ENCODE data around the gene ATM. TPM values are rescaled to one million over a fixed set of nuclear protein-coding genes. Genes with fewer than 3 reads are reported as not detected.

Gene ATM
- total RNA-seq, 1 donor from 2014 or later, result 51.2 TPM

GRCh38 chr11:108242422-108242821 is 19.6 kb downstream of the ATM start:
- H3K9ac ChIP-seq (ENCODE audit: low read length), result no peak overlapping the region
- no peak overlapping the region for H3K4me2 ChIP-seq (ENCODE audit: low read length)
- H3K27me3 ChIP-seq (ENCODE audit: insufficient read depth, low read length), result no peaks in the 10 kb centered on the region
- peaks cover 2% of the 10 kb centered on the region for H3K4me1 Mint-ChIP-seq (ENCODE audit: low read depth, unreplicated experiment)
- H3K4me3 ChIP-seq (ENCODE audit: insufficient read depth, low read depth, low read length), result no peak overlapping the region
- no peaks in the 10 kb centered on the region for H3K79me2 ChIP-seq (ENCODE audit: insufficient read depth, low read length)
- no peaks in the 10 kb centered on the region for H3K9me3 Mint-ChIP-seq (ENCODE audit: unreplicated experiment)
- H3K9me3 ChIP-seq (ENCODE audit: insufficient read depth, low read depth, low read length), result no peaks in the 10 kb centered on the region
- H3K27ac Mint-ChIP-seq (ENCODE audit: unreplicated experiment), result no peak overlapping the region
- no peak overlapping the region for H2AFZ ChIP-seq (ENCODE audit: low read depth, low read length)
- no peak for DNase-seq (ENCODE audit: low read depth)
- H3K27ac ChIP-seq (ENCODE audit: low read depth, low read length), result no peak overlapping the region
- H3K4me3 Mint-ChIP-seq (ENCODE audit: unreplicated experiment), result no peak overlapping the region
- H3K27me3 Mint-ChIP-seq (ENCODE audit: low read depth, unreplicated experiment), result no peaks in the 10 kb centered on the region
- no peak for FAIRE-seq
- H3K36me3 ChIP-seq (ENCODE audit: insufficient read depth, low read length), result peaks cover 9% of the 10 kb centered on the region
- no peaks in the 10 kb centered on the region for H3K4me1 ChIP-seq (ENCODE audit: insufficient read depth, low read length)
- no peak for TF ChIP-seq EZH2 (IDR thresholded peaks at IDR 0.05; ENCODE audit: insufficient read depth, low read length)
- no peak for TF ChIP-seq CTCF (IDR thresholded peaks at IDR 0.05; ENCODE audit: insufficient read depth, low read depth, low read length)
- H3K36me3 Mint-ChIP-seq (ENCODE audit: low read depth, unreplicated experiment), result peaks cover 3% of the 10 kb centered on the region
- no peaks in the 10 kb centered on the region for H4K20me1 ChIP-seq (ENCODE audit: insufficient read depth, low read length)

GRCh38 chr11:108246308-108246707 is 23.4 kb downstream of the ATM start:
- no peaks in the 10 kb centered on the region for H3K27me3 Mint-ChIP-seq (ENCODE audit: low read depth, unreplicated experiment)
- H3K4me1 Mint-ChIP-seq (ENCODE audit: low read depth, unreplicated experiment), result no peaks in the 10 kb centered on the region
- H3K36me3 Mint-ChIP-seq (ENCODE audit: low read depth, unreplicated experiment), result peaks cover 9% of the 10 kb centered on the region
- Histone ChIP-seq H3K79me2 (ENCODE audit: insufficient read depth, low read length) (no peaks in the 10 kb centered on the region), H2AFZ (ENCODE audit: low read depth, low read length) (no peak overlapping the region), H3K27me3 (ENCODE audit: insufficient read depth, low read length) (no peaks in the 10 kb centered on the region), H3K9me3 (ENCODE audit: insufficient read depth, low read depth, low read length) (no peaks in the 10 kb centered on the region), H3K4me3 (ENCODE audit: insufficient read depth, low read depth, low read length) (no peak overlapping the region), H3K4me2 (ENCODE audit: low read length) (no peak overlapping the region), H3K27ac (ENCODE audit: low read depth, low read length) (no peak overlapping the region), H3K4me1 (ENCODE audit: insufficient read depth, low read length) (no peaks in the 10 kb centered on the region), H3K9ac (ENCODE audit: low read length) (no peak overlapping the region), H3K36me3 (ENCODE audit: insufficient read depth, low read length) (peaks cover 18% of the 10 kb centered on the region), H4K20me1 (ENCODE audit: insufficient read depth, low read length) (no peaks in the 10 kb centered on the region)
- H3K9me3 Mint-ChIP-seq (ENCODE audit: unreplicated experiment), result no peaks in the 10 kb centered on the region
- FAIRE-seq (no peak), DNase-seq (ENCODE audit: low read depth) (no peak)
- TF ChIP-seq CTCF (IDR thresholded peaks at IDR 0.05; ENCODE audit: insufficient read depth, low read depth, low read length), result no peak
- TF ChIP-seq EZH2 (IDR thresholded peaks at IDR 0.05; ENCODE audit: insufficient read depth, low read length), result no peak
- H3K4me3 Mint-ChIP-seq (ENCODE audit: unreplicated experiment), result no peak overlapping the region
- H3K27ac Mint-ChIP-seq (ENCODE audit: unreplicated experiment), result no peak overlapping the region

GRCh38 chr11:108246885-108247284 is 24.0 kb downstream of the ATM start:
- no peak for FAIRE-seq
- H3K4me1 ChIP-seq (ENCODE audit: insufficient read depth, low read length), result no peaks in the 10 kb centered on the region
- Mint-ChIP-seq H3K4me1 (ENCODE audit: low read depth, unreplicated experiment) (no peaks in the 10 kb centered on the region), H3K36me3 (ENCODE audit: low read depth, unreplicated experiment) (peaks cover 9% of the 10 kb centered on the region), H3K9me3 (ENCODE audit: unreplicated experiment) (no peaks in the 10 kb centered on the region), H3K27ac (ENCODE audit: unreplicated experiment) (no peak overlapping the region), H3K27me3 (ENCODE audit: low read depth, unreplicated experiment) (no peaks in the 10 kb centered on the region), H3K4me3 (ENCODE audit: unreplicated experiment) (no peak overlapping the region)
- no peaks in the 10 kb centered on the region for H3K9me3 ChIP-seq (ENCODE audit: insufficient read depth, low read depth, low read length)
- H3K9ac ChIP-seq (ENCODE audit: low read length), result no peak overlapping the region
- TF ChIP-seq EZH2 (IDR thresholded peaks at IDR 0.05; ENCODE audit: insufficient read depth, low read length) (no peak), CTCF (IDR thresholded peaks at IDR 0.05; ENCODE audit: insufficient read depth, low read depth, low read length) (no peak)
- H3K27ac ChIP-seq (ENCODE audit: low read depth, low read length), result no peak overlapping the region
- H3K36me3 ChIP-seq (ENCODE audit: insufficient read depth, low read length), result peaks cover 18% of the 10 kb centered on the region
- no peak overlapping the region for H3K4me2 ChIP-seq (ENCODE audit: low read length)
- DNase-seq (ENCODE audit: low read depth), result no peak
- H3K27me3 ChIP-seq (ENCODE audit: insufficient read depth, low read length), result no peaks in the 10 kb centered on the region
- no peak overlapping the region for H2AFZ ChIP-seq (ENCODE audit: low read depth, low read length)
- no peaks in the 10 kb centered on the region for H3K79me2 ChIP-seq (ENCODE audit: insufficient read depth, low read length)
- no peaks in the 10 kb centered on the region for H4K20me1 ChIP-seq (ENCODE audit: insufficient read depth, low read length)
- H3K4me3 ChIP-seq (ENCODE audit: insufficient read depth, low read depth, low read length), result no peak overlapping the region
